GM18507 (cell line): ENCODE data around the gene CDADC1.

Experiments
- DNase-seq: peaks from one replicate; pipeline ENCODE4 v3.0.0; 2011; ENCODE audit warnings: low read depth; ENCODE audit not compliant: insufficient read length; ENCODE audit errors: extremely low spot score
- FAIRE-seq: peaks from 2 replicates; lab custom pipeline; 2011; peaks lifted over from hg19 to GRCh38; lab: Jason Lieb, UNC

CDADC1 gene

GRCh38 chr13:49247643-49248621 lies at the start of gene CDADC1:
TSS of gene CDADC1 (plus strand) at chr13:49247925. CDS start at chr13:49248038, 113 bp downstream.
- peak; percentile 98 for FAIRE-seq
- DNase-seq = peak; percentile 92

DNA sequence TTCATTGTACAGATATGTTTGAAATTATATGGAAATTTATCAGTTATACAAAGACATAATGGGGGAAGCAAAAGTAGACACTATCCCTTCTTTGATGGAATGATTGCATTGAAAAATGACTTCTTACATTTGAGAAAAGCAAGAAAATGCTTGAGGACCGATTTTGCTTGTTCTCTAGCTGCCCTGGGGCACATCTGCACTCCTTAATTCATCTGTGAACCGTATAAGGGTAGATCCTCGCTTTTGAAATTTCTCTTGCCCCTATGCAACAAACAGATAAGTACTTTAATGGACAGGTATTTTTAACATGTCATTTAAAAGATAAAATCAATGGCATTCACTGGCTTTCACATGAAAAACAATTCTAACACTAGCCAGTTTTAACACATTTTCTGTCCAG lies 41.1 kb upstream of the CDADC1 start:
- no peak for FAIRE-seq
- no peak for DNase-seq

DNA sequence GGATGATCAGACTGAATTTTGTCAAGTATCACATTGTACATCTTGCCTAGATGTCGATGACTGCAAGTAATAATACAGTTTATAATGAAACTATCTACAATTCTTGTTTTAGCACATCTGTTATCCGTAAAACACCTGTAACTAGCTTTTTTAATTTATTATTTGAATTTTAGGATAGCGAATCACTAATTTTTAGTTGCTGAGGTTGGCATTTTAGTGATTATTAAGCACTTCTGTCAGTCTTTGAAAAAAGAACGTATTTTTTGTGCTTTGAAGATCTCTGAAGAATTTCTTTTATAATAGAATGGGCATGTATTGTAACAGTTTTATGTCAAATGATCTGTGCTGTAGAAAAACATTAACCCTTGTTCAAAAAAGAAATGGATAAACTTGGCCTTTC lies 39.1 kb upstream of the CDADC1 start:
- DNase-seq = no peak
- no peak for FAIRE-seq

GRCh38 chr13:49210114-49210513 lies 37.6 kb upstream of the CDADC1 start:
- DNase-seq (no peak), FAIRE-seq (no peak)

DNA sequence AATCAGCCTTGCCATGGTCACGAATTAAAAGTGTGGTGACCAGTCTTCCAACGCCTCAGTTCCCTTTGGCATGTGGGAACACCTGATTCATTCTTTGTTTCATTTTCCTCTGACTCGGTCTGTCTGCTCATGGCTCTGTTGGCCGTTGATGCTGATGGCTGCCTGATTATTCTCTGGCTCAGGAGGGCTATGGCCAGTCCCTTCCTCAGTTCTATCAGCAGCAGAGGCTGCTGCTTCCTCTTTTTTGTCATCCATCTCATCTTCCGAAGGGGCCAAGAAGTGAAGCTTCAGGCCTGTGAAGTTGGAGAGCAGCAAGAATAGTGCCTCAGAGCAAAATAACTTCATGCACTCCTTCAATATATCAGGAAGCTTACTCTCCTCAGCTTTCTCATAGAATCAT lies 37.1 kb upstream of the CDADC1 start:
- DNase-seq (no peak), FAIRE-seq (no peak)

GRCh38 chr13:49213539-49213938 lies 34.2 kb upstream of the CDADC1 start:
- FAIRE-seq = peak; percentile 29
- DNase-seq = no peak

DNA sequence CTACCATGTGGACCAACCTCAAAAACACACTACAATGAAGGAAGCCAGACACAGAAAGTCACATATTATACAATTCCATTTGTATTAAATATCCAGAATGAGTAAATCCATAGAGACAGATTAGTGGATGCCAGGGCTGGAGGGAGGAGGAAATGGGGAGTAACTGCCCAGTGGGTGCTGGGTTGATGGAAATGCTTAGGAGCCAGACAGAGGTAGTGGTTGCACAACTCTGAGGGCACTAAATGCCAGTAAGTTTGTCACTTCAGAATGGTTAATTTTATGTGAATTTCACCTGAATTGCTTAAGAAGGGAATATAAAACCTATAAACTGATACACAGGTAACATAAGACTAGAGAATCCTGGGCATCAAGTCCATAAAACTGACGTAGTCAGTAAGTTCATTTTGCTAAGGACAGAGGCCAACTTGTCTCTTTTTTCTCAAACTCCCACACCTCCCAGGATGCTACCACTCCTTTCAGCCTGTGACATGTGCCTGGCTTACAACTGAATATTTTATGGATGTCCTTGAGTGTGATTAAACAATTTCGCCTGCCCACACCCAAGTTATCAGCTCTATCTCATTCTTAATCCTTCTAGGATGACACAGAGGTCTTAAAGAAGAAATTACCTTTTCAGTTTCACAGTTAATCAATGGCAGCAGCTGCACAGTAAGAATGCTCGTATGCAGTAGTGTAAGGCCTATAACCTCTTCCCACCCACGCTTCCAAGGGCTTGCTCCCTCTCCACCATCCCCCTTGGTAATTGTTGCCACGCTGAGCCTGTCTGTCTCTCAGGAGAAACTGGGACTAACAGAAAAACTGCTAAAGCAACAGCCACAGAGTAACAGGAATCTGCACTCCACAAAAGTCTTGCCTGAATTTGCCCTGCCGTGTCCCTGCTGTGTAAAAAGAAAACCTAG lies 33.5 kb upstream of the CDADC1 start:
- no peak for FAIRE-seq
- DNase-seq = no peak

GRCh38 chr13:49214917-49215376 lies 32.8 kb upstream of the CDADC1 start:
- DNase-seq = no peak
- FAIRE-seq = peak; percentile 71

DNA sequence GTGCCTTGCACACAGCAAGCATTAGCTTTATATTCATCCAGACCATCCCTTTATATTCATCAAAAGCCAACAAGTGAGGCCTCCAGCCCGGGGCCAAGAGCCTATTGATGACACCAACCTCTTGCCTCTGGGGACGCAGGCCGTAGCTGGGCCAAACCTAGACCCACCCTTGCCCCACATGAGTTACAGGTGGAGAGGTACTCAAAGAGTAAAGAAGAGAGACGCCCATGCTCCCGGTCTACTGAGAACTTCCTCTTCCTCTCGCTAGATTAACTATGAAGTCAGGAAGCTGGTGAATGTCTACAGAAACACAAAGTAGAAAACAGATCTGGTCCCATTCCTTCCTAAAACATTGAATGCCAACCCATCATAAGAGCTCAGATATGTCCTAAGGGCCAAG lies 31.4 kb upstream of the CDADC1 start:
- DNase-seq (no peak), FAIRE-seq (no peak)

DNA sequence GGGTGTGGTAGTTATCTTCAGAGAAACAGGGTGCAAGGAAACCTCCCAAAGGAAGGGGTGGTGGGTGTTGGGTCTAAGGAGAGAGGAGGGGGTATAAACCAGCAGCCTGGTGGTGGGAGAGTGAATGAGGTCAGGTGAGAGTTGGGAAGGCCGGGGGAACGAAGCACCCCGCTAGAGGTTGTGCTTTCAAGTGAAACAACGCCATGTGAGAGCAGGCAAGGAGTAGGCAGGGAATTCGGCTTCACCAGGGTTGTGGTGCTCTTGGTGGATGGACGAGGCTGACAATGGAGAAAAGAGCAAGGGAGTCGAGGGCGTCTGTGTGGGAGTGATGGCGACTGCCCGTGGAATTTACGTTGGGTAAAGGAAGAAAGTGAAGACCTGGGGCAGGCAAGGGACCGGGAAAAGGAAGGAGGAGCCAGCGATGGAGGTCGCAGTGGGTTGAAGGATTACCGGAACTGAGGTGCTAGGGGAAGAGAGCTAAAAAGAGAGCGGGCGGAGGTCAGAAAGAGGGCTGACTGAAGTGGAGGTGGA lies 29.7 kb upstream of the CDADC1 start:
- FAIRE-seq (no peak), DNase-seq (no peak)

- DNase-seq = no peak
- no peak for FAIRE-seq
These were observed 29.2 kb upstream of the CDADC1 start for GRCh38 chr13:49218493-49219051.

- no peak for FAIRE-seq
- no peak for DNase-seq
These were observed 28.1 kb upstream of the CDADC1 start for GRCh38 chr13:49219647-49220035.

DNA sequence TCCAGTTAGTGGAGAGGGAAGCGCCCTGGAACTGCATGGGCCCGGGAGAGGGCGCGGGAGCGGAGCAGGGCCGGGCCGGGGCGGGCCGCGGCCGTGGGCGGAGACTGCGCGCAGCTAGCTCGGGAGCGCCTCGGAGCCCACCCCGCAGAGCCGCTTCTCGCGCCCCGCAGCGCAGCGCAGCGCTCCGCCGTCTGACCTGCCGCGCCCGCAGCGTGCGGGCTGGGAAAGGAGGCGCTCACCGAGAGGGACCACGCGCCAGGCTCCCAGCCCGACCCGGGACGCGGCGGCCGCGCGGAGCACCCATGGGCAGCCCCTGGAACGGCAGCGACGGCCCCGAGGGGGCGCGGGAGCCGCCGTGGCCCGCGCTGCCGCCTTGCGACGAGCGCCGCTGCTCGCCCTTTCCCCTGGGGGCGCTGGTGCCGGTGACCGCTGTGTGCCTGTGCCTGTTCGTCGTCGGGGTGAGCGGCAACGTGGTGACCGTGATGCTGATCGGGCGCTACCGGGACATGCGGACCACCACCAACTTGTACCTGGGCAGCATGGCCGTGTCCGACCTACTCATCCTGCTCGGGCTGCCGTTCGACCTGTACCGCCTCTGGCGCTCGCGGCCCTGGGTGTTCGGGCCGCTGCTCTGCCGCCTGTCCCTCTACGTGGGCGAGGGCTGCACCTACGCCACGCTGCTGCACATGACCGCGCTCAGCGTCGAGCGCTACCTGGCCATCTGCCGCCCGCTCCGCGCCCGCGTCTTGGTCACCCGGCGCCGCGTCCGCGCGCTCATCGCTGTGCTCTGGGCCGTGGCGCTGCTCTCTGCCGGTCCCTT lies 27.5 kb upstream of the CDADC1 start, which contains the start of gene MLNR:
Gene MLNR, plus strand, starts transcription at position 303 of the 820 bp plus-strand sequence. Its CDS starts 0 bp downstream, at position 303.
- DNase-seq (no peak), FAIRE-seq (no peak)

DNA sequence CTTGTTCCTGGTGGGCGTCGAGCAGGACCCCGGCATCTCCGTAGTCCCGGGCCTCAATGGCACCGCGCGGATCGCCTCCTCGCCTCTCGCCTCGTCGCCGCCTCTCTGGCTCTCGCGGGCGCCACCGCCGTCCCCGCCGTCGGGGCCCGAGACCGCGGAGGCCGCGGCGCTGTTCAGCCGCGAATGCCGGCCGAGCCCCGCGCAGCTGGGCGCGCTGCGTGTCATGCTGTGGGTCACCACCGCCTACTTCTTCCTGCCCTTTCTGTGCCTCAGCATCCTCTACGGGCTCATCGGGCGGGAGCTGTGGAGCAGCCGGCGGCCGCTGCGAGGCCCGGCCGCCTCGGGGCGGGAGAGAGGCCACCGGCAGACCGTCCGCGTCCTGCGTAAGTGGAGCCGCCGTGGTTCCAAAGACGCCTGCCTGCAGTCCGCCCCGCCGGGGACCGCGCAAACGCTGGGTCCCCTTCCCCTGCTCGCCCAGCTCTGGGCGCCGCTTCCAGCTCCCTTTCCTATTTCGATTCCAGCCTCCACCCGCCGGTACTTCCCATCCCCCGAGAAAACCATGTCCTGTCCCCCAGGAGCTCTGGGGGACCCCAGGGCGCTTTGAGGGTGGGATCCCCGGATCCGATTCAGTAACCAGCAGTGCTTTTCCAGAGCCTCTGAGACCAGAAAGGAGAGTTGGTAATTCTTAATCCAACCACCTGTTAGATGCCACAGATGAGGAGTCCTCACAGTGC lies 26.7 kb upstream of the CDADC1 start:
- FAIRE-seq (no peak), DNase-seq (no peak)

DNA sequence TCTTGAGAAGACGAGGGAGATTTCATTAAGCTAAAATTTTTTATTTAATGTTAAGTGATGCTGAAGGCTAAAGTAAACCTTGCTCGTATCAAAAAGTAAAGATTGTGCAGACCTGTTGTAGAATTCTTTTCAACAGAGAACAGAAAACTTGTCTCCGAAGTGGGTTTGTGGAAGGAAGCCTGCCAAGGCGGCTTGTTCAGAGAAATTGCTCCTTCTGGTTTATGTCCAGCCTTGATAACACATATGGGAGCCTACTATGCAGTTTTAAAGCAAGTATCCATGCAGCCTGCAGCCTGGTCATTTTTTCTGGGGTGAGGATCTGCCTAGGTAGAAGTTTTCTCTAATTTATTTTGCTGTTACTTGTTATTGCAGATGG lies 26.1 kb upstream of the CDADC1 start:
- FAIRE-seq (no peak), DNase-seq (no peak)

- FAIRE-seq (no peak), DNase-seq (no peak)
These were observed 22.3 kb upstream of the CDADC1 start for GRCh38 chr13:49225223-49226042.

- FAIRE-seq = no peak
- DNase-seq = no peak
These were observed 21.1 kb upstream of the CDADC1 start for GRCh38 chr13:49226613-49227012.
